CD14-positive monocyte (primary cell): Measurements from ENCODE around the gene LILRA2. TPM values are rescaled to one million over a fixed set of nuclear protein-coding genes. Genes with fewer than 3 reads are reported as not detected.
"Not testable (repeated sequence)": the region's sequence is repeated elsewhere in the genome, so short reads cannot be mapped to it uniquely, and the experiment has no call there.

Source experiments
- DNase-seq, 3 donors: peaks; one replicate each; pipeline ENCODE4 v3.0.0-alpha.2; 2011 to 2022
- H2AFZ ChIP-seq: 2 replicates; pipeline ENCODE4 v1.6.0; 2012; ENCODE audit warnings: mild to moderate bottlenecking, low read depth, low read length, inconsistent platforms; ENCODE audit not compliant: insufficient read depth, poor library complexity, severe bottlenecking
- H3K27ac ChIP-seq, 2 donors: 1 replicate in 1 of 2; 2 replicates in 1 of 2; pipeline ENCODE4 v1.5.1; 2012 to 2013; ENCODE audit warnings: low read length in 2 of 2, control low read depth in 1 of 2, inconsistent platforms in 1 of 2, low read depth in 1 of 2, mild to moderate bottlenecking in 1 of 2
- H3K27me3 ChIP-seq, 2 donors: one replicate each; pipeline versions ENCODE4 v1.6.0 to v1.6.1; 2011 to 2013; ENCODE audit warnings: low read length in 2 of 2; ENCODE audit not compliant: control insufficient read depth in 2 of 2, insufficient read depth in 2 of 2
- H3K36me3 ChIP-seq, 2 donors: replicated peaks in 1 of 2; 1 replicate in 1 of 2; 2 replicates in 1 of 2; pipeline versions ENCODE4 v1.5.1 to v1.6.1; 2012 to 2013; ENCODE audit warnings: low read length in 2 of 2, control low read depth in 1 of 2, inconsistent platforms in 1 of 2, mild to moderate bottlenecking in 1 of 2; ENCODE audit not compliant: insufficient read depth in 2 of 2, control insufficient read depth in 1 of 2
- H3K4me1 ChIP-seq, 2 donors: 1 replicate in 1 of 2; 2 replicates in 1 of 2; pipeline versions ENCODE4 v1.5.1 to v1.6.1; 2012 to 2013; ENCODE audit warnings: low read length in 2 of 2, control low read depth in 1 of 2, inconsistent platforms in 1 of 2, mild to moderate bottlenecking in 1 of 2, moderate library complexity in 1 of 2; ENCODE audit not compliant: insufficient read depth in 2 of 2, control insufficient read depth in 1 of 2
- H3K4me2 ChIP-seq: replicated peaks from 2 replicates; pipeline ENCODE3; 2012; ENCODE audit warnings: low read length, moderate library complexity, mild to moderate bottlenecking; ENCODE audit not compliant: poor library complexity, severe bottlenecking; ENCODE audit errors: extremely low read depth
- H3K4me3 ChIP-seq, 3 experiments: fragments of 200-600 bp in 1 of 3; sonication (generic) in 1 of 3; replicated peaks in 1 of 3; 1 replicate in 2 of 3; 2 replicates in 1 of 3; pipeline ENCODE4 v1.5.1; 2011 to 2013; ENCODE audit warnings: low read length in 3 of 3, mild to moderate bottlenecking in 3 of 3, control low read depth in 2 of 3, low read depth in 2 of 3, inconsistent platforms in 1 of 3, moderate library complexity in 1 of 3
- H3K79me2 ChIP-seq: 2 replicates; pipeline ENCODE4 v1.6.0; 2012; ENCODE audit warnings: mild to moderate bottlenecking, control low read depth, inconsistent platforms, low read length, moderate library complexity; ENCODE audit not compliant: insufficient read depth
- H3K9ac ChIP-seq: 2 replicates; pipeline ENCODE4 v1.6.0; 2017; ENCODE audit warnings: low read length, mild to moderate bottlenecking; ENCODE audit not compliant: insufficient read depth, poor library complexity, severe bottlenecking
- H3K9me3 ChIP-seq, 2 donors: replicated peaks in 1 of 2; 1 replicate in 1 of 2; 2 replicates in 1 of 2; pipeline versions ENCODE4 v1.5.1 to v1.6.1; 2012 to 2013; ENCODE audit warnings: low read length in 2 of 2, control low read depth in 1 of 2; ENCODE audit not compliant: control insufficient read depth in 1 of 2, insufficient read depth in 1 of 2
- H4K20me1 ChIP-seq: 2 replicates; pipeline ENCODE4 v1.6.0; 2012; ENCODE audit warnings: mild to moderate bottlenecking, low read length, control low read depth, moderate library complexity; ENCODE audit not compliant: insufficient read depth
- H3K27ac Mint-ChIP-seq, 7 donors: one replicate each; pipeline ENCODE4 v1.8.0; 2020; ENCODE audit warnings: mild to moderate bottlenecking in 7 of 7, mixed read lengths in 7 of 7, moderate library complexity in 6 of 7, inconsistent platforms in 2 of 7
- H3K27me3 Mint-ChIP-seq, 3 donors: one replicate each; pipeline ENCODE4 v1.8.0; 2021 to 2022; ENCODE audit warnings: low read depth in 3 of 3, mild to moderate bottlenecking in 3 of 3, mixed read lengths in 3 of 3, moderate library complexity in 3 of 3, inconsistent platforms in 1 of 3
- H3K36me3 Mint-ChIP-seq, 2 donors: one replicate each; pipeline ENCODE4 v1.8.0; 2020; ENCODE audit warnings: mixed read lengths in 2 of 2, inconsistent platforms in 1 of 2, mild to moderate bottlenecking in 1 of 2
- H3K4me1 Mint-ChIP-seq: one replicate; pipeline ENCODE4 v1.8.0; 2020; ENCODE audit warnings: mild to moderate bottlenecking, mixed read lengths
- H3K4me3 Mint-ChIP-seq, 2 donors: one replicate each; pipeline ENCODE4 v1.8.0; 2020; ENCODE audit warnings: mild to moderate bottlenecking in 2 of 2, mixed read lengths in 2 of 2, moderate library complexity in 1 of 2
- H3K9me3 Mint-ChIP-seq, 7 donors: one replicate each; pipeline ENCODE4 v1.8.0; 2020 to 2022; ENCODE audit warnings: mixed read lengths in 7 of 7, mild to moderate bottlenecking in 6 of 7, moderate library complexity in 6 of 7, inconsistent platforms in 2 of 7
- CTCF ChIP-seq: fragments of 200-600 bp; IDR thresholded peaks from one replicate; pipeline ENCODE4 v1.8.0; 2022; ENCODE audit warnings: antibody characterized with exemption, mild to moderate bottlenecking
- WGBS: methylation state at CpG from one replicate; pipeline ENCODE4 v1.1.5; 2013; ENCODE audit warnings: missing lambda C conversion rate; ENCODE audit not compliant: insufficient coverage; 5-methylcytosine and 5-hydroxymethylcytosine counted together
- intact Hi-C, 2 donors: fragments of 100-400 bp; cut with micrococcal nuclease; formaldehyde crosslinking; loops; one replicate each; pipeline versions ENCODE4 v1.15.0 to v1.15.1; 2023
- polyA plus RNA-seq, 3 donors: library from polyadenylated mRNA; depleted of rRNA in 1 of 3; unstranded in 2 of 3; stranded (reverse) in 1 of 3; fragments of 300-500 nt in 2 of 3; fragments of >200 nt in 1 of 3; fragmentation: Illumina TruSeq in 2 of 3; gene quantifications; 1 replicate in 2 of 3; 2 replicates in 1 of 3; pipeline ENCODE4 v1.2.3, GENCODE V29; 2012 to 2021

The LILRA2 gene
- polyA plus RNA-seq, 3 donors, result 333 to 451 (median 377) TPM

GRCh38 chr19:54574527-54575056 is 1.0 kb downstream of the LILRA2 start:
- H3K27ac ChIP-seq, result peak overlapping the region; percentile 96 to 98
- H3K4me2 ChIP-seq, result peak overlapping the region; percentile 74
- Mint-ChIP-seq H3K36me3 (peaks cover 44 to 49% of the 10 kb centered on the region in 2 donors), H3K4me3 (peak overlapping the region; percentile 92 to 96), H3K4me1 (peaks cover 81% of the 10 kb centered on the region), H3K27me3 (peaks cover 0 to 2% (median 2%) of the 10 kb centered on the region in 3 donors), H3K9me3 (peaks cover 0 to 3% (median 1%) of the 10 kb centered on the region in 7 donors), H3K27ac (peak overlapping the region; percentile 96 to 99 (median 97))
- 94% methylated on average over 7 of the region's 12 CpGs for whole genome bisulfite sequencing
- peaks cover 42% of the 10 kb centered on the region for H4K20me1 ChIP-seq
- H3K79me2 ChIP-seq, result peaks cover 69% of the 10 kb centered on the region
- H3K9me3 ChIP-seq, result no peaks in the 10 kb centered on the region
- intact Hi-C loops, result loop anchor here (5.0 kb wide), 3 partner anchors 33 to 277 kb away; partner anchors contain the start of gene LILRB1 (in 1 of the 2)
- peaks cover 26 to 35% of the 10 kb centered on the region in 2 donors for H3K36me3 ChIP-seq
- H2AFZ ChIP-seq, result no peak overlapping the region
- H3K9ac ChIP-seq, result peak overlapping the region; percentile 79
- no peaks in the 10 kb centered on the region for H3K27me3 ChIP-seq
- DNase-seq, result peak in 1 of 3 donors; percentile 28
- TF ChIP-seq CTCF, result no peak
- H3K4me1 ChIP-seq, result peaks cover 60 to 78% of the 10 kb centered on the region in 2 donors
- H3K4me3 ChIP-seq, result peak overlapping the region; percentile 78 to 92 (median 80)

- Histone ChIP-seq H3K36me3 (peaks cover 26 to 35% of the 10 kb centered on the region in 2 donors), H3K79me2 (peaks cover 74% of the 10 kb centered on the region), H3K4me2 (peak overlapping the region; percentile 74), H3K4me1 (peaks cover 60 to 78% of the 10 kb centered on the region in 2 donors), H3K27ac (peak overlapping the region in 1 of 2 donors; percentile 98), H4K20me1 (peaks cover 47% of the 10 kb centered on the region), H3K9ac (peak overlapping the region; percentile 43), H3K4me3 (peak overlapping the region in 2 of 3 experiments; percentile 80 to 92)
- Mint-ChIP-seq H3K4me3 (peak overlapping the region; percentile 92 to 96), H3K4me1 (peaks cover 85% of the 10 kb centered on the region), H3K27ac (peak overlapping the region; percentile 11 to 99 (median 96)), H3K36me3 (peaks cover 47 to 53% of the 10 kb centered on the region in 2 donors)
- H2AFZ ChIP-seq, H3K9me3 ChIP-seq, DNase-seq, H3K9me3 Mint-ChIP-seq, H3K27me3 ChIP-seq, H3K27me3 Mint-ChIP-seq: not testable (repeated sequence)
- intact Hi-C loops, result loop anchor here in 1 of 2 donors (5.0 kb wide), 1 partner anchor 278 kb away; no protein-coding TSS in a partner anchor
- WGBS, result 73% methylated on average over 7 of the region's 9 CpGs
These were observed 1.6 kb downstream of the LILRA2 start for GRCh38 chr19:54575205-54575604.
